Large intestine (tissue), 3 donors: Measurements from ENCODE around the gene SPSB3. TPM values are rescaled to one million over a fixed set of nuclear protein-coding genes. Genes with fewer than 3 reads are reported as not detected.
"Not testable (repeated sequence)": the region's sequence is repeated elsewhere in the genome, so short reads cannot be mapped to it uniquely, and the experiment has no call there.

Experiments used
- DNase-seq, 2 donors: peaks; one replicate each; pipeline versions ENCODE4 v3.0.0 to v3.0.0-alpha.2; 2013
- H3K27ac ChIP-seq: one replicate; pipeline ENCODE4 v1.5.1; 2013; ENCODE audit warnings: low read length
- H3K27me3 ChIP-seq: 2 replicates; pipeline ENCODE4 v1.6.1; 2013; ENCODE audit warnings: low read length; ENCODE audit not compliant: control insufficient read depth, insufficient read depth
- H3K36me3 ChIP-seq: 2 replicates; pipeline ENCODE4 v1.6.1; 2013; ENCODE audit warnings: low read length; ENCODE audit not compliant: control insufficient read depth, insufficient read depth
- H3K4me1 ChIP-seq: one replicate; pipeline ENCODE4 v1.6.1; 2013; ENCODE audit warnings: low read length; ENCODE audit not compliant: control insufficient read depth, insufficient read depth
- H3K4me3 ChIP-seq: one replicate; pipeline ENCODE4 v1.5.1; 2013; ENCODE audit warnings: low read length
- H3K9me3 ChIP-seq: one replicate; pipeline ENCODE4 v1.6.1; 2013; ENCODE audit warnings: mild to moderate bottlenecking, low read depth, low read length, moderate library complexity; ENCODE audit not compliant: control insufficient read depth
- WGBS: methylation state at CpG from one replicate; pipeline ENCODE4 v1.1.5; 2013; ENCODE audit warnings: low lambda C conversion rate; ENCODE audit not compliant: insufficient coverage; 5-methylcytosine and 5-hydroxymethylcytosine counted together
- polyA plus RNA-seq: library from polyadenylated mRNA; unstranded; fragments of 120-200 nt; gene quantifications from one replicate; pipeline ENCODE4 v1.2.1, GENCODE V29; 2013

The SPSB3 gene
- polyA plus RNA-seq, 1 donor, result 36.5 TPM

GRCh38 chr16:1734816-1735215 lies 47.6 kb downstream of the SPSB3 start:
- Histone ChIP-seq H3K4me3 (no peak overlapping the region), H3K4me1 (no peaks in the 10 kb centered on the region), H3K27ac (no peak overlapping the region), H3K9me3 (peaks cover 19% of the 10 kb centered on the region), H3K36me3 (peaks cover 30% of the 10 kb centered on the region), H3K27me3 (no peaks in the 10 kb centered on the region)
- no CpG with 5 or more reads among the region's 22 CpGs for WGBS
- no peak for DNase-seq

DNA sequence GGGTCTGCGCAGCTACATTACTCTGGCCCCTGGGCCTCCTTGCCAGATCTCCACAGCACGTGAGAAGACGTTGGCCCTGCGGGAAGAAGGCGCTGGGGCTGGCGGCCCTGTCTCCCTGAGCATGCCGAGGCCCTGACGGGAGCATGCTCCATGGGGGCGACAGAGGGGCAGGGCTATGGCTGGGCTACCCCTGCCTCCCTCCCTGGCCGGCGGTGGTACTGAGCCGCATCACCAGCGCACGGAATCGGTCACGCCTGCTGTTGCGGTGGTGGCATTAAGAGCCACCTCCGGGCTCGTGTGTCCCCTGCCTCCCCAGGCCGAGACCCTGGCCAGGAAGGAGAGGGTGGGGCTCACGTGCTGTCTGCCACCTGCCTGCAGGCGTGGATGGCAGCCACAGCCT lies 48.2 kb downstream of the SPSB3 start:
- no CpG with 5 or more reads among the region's 22 CpGs for WGBS
- DNase-seq, result no peak
- H3K9me3 ChIP-seq, result peaks cover 12% of the 10 kb centered on the region
- H3K27ac ChIP-seq, result no peak overlapping the region
- no peaks in the 10 kb centered on the region for H3K4me1 ChIP-seq
- H3K27me3 ChIP-seq, result no peaks in the 10 kb centered on the region
- H3K36me3 ChIP-seq, result peaks cover 36% of the 10 kb centered on the region
- H3K4me3 ChIP-seq, result no peak overlapping the region

DNA sequence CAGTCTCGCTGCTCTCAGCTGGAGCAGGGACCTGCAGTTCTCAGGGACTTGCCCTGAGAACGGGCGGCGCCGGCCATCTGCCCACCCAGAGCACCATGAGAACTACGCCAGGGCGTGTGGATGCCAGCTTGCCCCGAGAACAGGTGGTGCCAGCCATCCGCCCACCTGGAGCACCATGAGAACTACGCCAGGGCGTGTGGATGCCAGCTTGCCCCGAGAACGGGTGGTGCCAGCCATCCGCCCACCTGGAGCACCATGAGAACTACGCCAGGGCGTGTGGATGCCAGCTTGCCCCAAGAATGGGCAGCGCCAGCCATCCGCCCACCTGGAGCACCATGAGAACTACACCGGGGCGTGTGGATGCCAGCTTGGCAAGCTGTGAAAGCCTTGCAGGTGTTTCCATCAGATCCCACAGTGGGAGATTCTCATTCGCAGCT lies 49.8 kb downstream of the SPSB3 start:
- WGBS, result no CpG with 5 or more reads among the region's 21 CpGs
- not testable (repeated sequence) for H3K27me3 ChIP-seq, H3K4me1 ChIP-seq, DNase-seq, H3K27ac ChIP-seq, H3K4me3 ChIP-seq
- Histone ChIP-seq H3K9me3 (peaks cover 12% of the 10 kb centered on the region), H3K36me3 (peaks cover 51% of the 10 kb centered on the region)

DNA sequence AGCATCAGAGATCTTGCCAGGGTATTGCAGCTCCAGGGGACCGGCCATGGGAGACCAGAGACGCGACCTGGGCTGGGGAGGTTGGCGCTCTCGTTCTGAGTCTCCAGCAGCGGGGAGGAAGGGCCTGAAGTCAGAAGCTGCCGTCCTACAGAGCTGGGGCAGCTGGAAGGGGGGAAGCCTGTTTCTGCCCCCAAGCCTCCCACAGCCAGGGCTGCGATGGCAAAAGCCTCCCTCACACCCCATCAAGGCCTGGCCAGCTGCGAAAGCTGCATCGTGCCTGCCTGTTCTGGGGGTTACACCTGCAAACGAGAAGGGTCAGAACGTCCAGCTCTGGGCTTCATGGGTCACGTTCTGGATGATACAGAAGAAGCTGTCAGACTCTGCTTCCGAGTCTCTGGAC lies 50.3 kb downstream of the SPSB3 start:
- Histone ChIP-seq H3K27me3 (no peaks in the 10 kb centered on the region), H3K9me3 (peaks cover 12% of the 10 kb centered on the region), H3K27ac (no peak overlapping the region), H3K4me1 (no peaks in the 10 kb centered on the region), H3K4me3 (no peak overlapping the region), H3K36me3 (peaks cover 54% of the 10 kb centered on the region)
- WGBS, result no CpG with 5 or more reads among the region's 14 CpGs
- no peak for DNase-seq

DNA sequence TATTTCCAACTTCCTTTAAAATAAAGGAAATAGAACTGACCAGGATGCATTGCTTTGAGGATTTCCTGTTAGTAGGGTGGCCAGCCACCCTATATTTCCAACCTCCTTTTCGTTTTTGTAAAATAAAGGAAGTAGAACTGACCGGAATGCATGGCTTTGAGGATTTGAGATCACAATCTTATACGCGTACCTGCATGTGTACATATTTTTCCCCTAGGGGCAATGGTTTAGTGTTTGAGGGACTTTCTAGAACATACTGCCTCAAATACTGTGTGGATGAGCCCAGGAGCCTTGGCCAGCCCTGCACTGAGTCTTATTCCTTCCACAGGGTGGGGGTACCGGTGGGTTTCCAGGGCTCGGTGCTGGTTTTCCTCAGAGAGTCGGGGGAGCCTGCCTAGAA lies 50.8 kb downstream of the SPSB3 start:
- no peaks in the 10 kb centered on the region for H3K4me1 ChIP-seq
- peaks cover 10% of the 10 kb centered on the region for H3K9me3 ChIP-seq
- peaks cover 59% of the 10 kb centered on the region for H3K36me3 ChIP-seq
- H3K27ac ChIP-seq, result no peak overlapping the region
- no CpG with 5 or more reads among the region's 7 CpGs for WGBS
- DNase-seq, result no peak
- H3K4me3 ChIP-seq, result no peak overlapping the region
- H3K27me3 ChIP-seq, result no peaks in the 10 kb centered on the region

DNA sequence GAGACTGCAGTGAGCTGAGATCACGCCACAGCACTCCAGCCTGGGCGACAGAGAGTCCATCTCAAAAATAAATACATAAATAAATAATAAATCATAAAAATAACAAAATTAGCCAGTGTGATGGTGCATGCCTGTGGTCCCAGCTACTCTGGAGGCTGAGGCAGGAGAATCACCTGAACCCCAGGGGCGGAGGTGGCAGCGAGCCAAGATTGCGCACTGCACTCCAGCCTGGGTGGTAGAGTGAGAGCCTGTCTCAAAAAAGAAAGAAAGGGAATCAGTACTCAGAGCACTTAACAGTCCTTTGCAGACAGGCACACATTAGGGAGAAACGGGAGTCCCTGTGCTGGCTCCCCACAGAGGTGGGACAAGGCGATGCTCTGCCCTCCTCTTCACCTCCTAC lies 51.3 kb downstream of the SPSB3 start:
- H3K9me3 ChIP-seq, result peaks cover 4% of the 10 kb centered on the region
- H3K4me1 ChIP-seq, result no peaks in the 10 kb centered on the region
- H3K36me3 ChIP-seq, result peaks cover 64% of the 10 kb centered on the region
- H3K27ac ChIP-seq, result no peak overlapping the region
- WGBS, result no CpG with 5 or more reads among the region's 7 CpGs
- no peak overlapping the region for H3K4me3 ChIP-seq
- DNase-seq, result no peak
- no peaks in the 10 kb centered on the region for H3K27me3 ChIP-seq

- WGBS, result 100% methylated on average over 11 of the region's 35 CpGs
- H3K9me3 ChIP-seq, result no peaks in the 10 kb centered on the region
- peaks cover 66% of the 10 kb centered on the region for H3K36me3 ChIP-seq
- DNase-seq, result no peak
- H3K4me1 ChIP-seq, result no peaks in the 10 kb centered on the region
- H3K27ac ChIP-seq, result no peak overlapping the region
- no peak overlapping the region for H3K4me3 ChIP-seq
- H3K27me3 ChIP-seq, result no peaks in the 10 kb centered on the region
These were observed 52.9 kb downstream of the SPSB3 start for GRCh38 chr16:1729445-1729844.

GRCh38 chr16:1729026-1729425 lies 53.3 kb downstream of the SPSB3 start:
- no CpG with 5 or more reads among the region's 18 CpGs for WGBS

DNA sequence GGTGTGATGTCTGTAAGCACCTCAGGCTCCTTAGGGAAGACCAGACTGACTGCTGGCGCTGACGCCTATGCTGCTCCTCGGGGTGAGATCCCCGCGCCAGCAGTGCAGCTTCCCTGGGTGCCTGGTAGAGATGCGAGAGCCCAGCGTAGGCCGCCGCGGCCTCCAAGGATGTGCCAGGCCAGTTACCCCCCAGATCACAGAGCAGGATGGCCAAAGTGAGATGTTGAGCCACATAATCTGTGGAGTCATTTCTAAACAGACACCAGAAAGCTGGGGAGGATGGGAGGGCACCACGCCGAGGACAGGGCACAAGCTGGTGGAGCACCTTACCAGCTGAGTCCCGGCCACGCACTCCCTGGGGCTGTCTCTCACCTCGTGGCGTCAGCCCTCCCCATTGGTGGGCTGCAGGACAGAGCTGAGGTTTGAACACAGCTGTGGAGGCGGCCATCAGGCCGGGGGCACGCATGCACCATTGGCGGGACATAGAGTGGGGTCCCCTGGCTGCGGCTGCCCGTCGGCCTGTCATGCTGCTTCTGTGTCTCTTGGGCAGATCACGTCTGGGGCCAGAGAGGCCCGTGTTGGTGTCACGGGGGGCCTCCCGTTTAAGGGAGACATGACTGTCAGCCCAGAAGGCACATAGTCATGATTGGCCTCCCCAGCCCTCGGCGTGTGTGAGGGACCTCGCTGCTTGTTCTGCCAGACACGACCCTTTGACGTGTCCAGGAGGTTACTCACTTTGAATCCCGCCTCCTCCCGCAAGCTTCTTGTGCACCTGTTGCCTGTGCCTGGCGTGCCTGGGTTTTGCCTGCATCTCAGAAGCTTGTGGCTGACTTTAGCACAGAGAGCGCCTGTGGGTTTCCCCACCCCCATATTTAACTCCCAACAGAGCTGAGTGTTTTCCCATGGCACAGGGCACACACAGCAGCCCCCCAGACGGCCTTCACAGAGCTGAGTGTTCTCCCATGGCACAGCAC lies 54.4 kb downstream of the SPSB3 start:
- Histone ChIP-seq H3K9me3 (no peaks in the 10 kb centered on the region), H3K27ac (no peak overlapping the region), H3K27me3 (no peaks in the 10 kb centered on the region), H3K4me3 (no peak overlapping the region), H3K36me3 (peaks cover 56% of the 10 kb centered on the region), H3K4me1 (no peaks in the 10 kb centered on the region)
- no peak for DNase-seq
- WGBS, result no CpG with 5 or more reads among the region's 37 CpGs

More at GRCh38 chr16:1729026-1729425, 53.3 kb downstream of the SPSB3 start:
- no peak for DNase-seq
- Histone ChIP-seq H3K4me1 (no peaks in the 10 kb centered on the region), H3K4me3 (no peak overlapping the region), H3K36me3 (peaks cover 66% of the 10 kb centered on the region), H3K27me3 (no peaks in the 10 kb centered on the region), H3K9me3 (no peaks in the 10 kb centered on the region), H3K27ac (no peak overlapping the region)
